Tibial nerve (tissue), 4 donors: ENCODE results near the gene YIPF5.

Source experiments
- EP300 ChIP-seq, 2 donors: sonication (generic); formaldehyde crosslinking; IDR thresholded peaks; one replicate each; pipeline ENCODE4 v1.6.1; 2017; ENCODE audit warnings: antibody characterized with exemption in 2 of 2, mild to moderate bottlenecking in 1 of 2
- POLR2A ChIP-seq, 2 donors: fragments of 450-650 bp; IDR thresholded peaks; one replicate each; pipeline ENCODE4 v1.6.1; 2017; ENCODE audit warnings: antibody characterized with exemption in 2 of 2, mild to moderate bottlenecking in 2 of 2, moderate library complexity in 2 of 2
- TF ChIP-seq, protein P1 (sequence below), 5 experiments: fragments of 200-600 bp in 3 of 5; fragments of 450-650 bp in 2 of 5; sonication (generic) in 3 of 5; IDR thresholded peaks; one replicate each; pipeline ENCODE4 v1.5.1; 2016 to 2019; ENCODE audit warnings: antibody characterized with exemption in 5 of 5, mild to moderate bottlenecking in 3 of 5, moderate library complexity in 2 of 5

DNA sequence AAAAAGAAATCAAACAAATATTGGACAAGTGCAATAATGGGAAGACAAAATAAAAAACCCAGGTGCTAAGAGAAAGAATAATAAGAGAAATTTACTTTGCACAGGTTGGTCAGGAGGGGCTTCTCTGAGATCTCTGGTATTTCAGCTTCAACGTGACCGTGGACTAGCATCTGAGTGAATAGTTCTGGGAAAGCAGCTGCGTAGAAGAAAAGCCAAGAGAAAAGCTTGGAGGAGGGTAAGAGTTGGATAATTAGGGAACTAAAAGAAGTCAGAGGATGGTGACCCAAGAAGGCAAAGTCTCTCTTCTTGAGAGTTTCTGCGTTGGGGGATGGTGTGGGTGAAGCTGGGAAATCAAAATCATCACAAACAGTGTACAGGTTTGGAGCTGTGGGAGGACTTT, 41.6 kb downstream of the YIPF5 start:
- no peak for TF ChIP-seq EP300 (IDR thresholded peaks at IDR 0.05)
- no peak for TF ChIP-seq POLR2A (IDR thresholded peaks at IDR 0.05)
- TF ChIP-seq, protein P1, sequence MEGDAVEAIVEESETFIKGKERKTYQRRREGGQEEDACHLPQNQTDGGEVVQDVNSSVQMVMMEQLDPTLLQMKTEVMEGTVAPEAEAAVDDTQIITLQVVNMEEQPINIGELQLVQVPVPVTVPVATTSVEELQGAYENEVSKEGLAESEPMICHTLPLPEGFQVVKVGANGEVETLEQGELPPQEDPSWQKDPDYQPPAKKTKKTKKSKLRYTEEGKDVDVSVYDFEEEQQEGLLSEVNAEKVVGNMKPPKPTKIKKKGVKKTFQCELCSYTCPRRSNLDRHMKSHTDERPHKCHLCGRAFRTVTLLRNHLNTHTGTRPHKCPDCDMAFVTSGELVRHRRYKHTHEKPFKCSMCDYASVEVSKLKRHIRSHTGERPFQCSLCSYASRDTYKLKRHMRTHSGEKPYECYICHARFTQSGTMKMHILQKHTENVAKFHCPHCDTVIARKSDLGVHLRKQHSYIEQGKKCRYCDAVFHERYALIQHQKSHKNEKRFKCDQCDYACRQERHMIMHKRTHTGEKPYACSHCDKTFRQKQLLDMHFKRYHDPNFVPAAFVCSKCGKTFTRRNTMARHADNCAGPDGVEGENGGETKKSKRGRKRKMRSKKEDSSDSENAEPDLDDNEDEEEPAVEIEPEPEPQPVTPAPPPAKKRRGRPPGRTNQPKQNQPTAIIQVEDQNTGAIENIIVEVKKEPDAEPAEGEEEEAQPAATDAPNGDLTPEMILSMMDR (IDR thresholded peaks at IDR 0.05) = no peak
